Activated B cell treated with CpG ODN at 0.5 μM for 24 hours (primary cell): ENCODE data around the gene SPAG17. TPM values are rescaled to one million over a fixed set of nuclear protein-coding genes. Genes with fewer than 3 reads are reported as not detected.

Source experiments
- ATAC-seq: fragments of 200-7000 bp; cut with Tn5 transposase; one replicate; pipeline ENCODE4 v1.10.0; 2021; ENCODE audit warnings: low read depth, mild to moderate bottlenecking, moderate library complexity
- CTCF ChIA-PET: fragments of 350-600 bp; sonication (Branson Sonifier 250); formaldehyde crosslinking; loops from one replicate; lab custom pipeline; 2021; ENCODE audit warnings: antibody characterized with exemption; lab: Charles Lee
- POLR2A ChIA-PET: fragments of 350-600 bp; sonication (Branson Sonifier 250); formaldehyde crosslinking; loops from one replicate; lab custom pipeline; 2021; ENCODE audit warnings: antibody characterized with exemption; lab: Charles Lee
- DNase-seq: peaks from one replicate; pipeline ENCODE4 v3.0.0; 2022
- H3K27ac Mint-ChIP-seq: one replicate; pipeline ENCODE4 v1.8.0; 2020; ENCODE audit warnings: mixed read lengths
- H3K27me3 Mint-ChIP-seq: one replicate; pipeline ENCODE4 v1.8.0; 2021; ENCODE audit warnings: mixed read lengths
- H3K36me3 Mint-ChIP-seq: one replicate; pipeline ENCODE4 v1.8.0; 2021; ENCODE audit warnings: low read depth, mixed read lengths
- H3K4me1 Mint-ChIP-seq: one replicate; pipeline ENCODE4 v1.8.0; 2021; ENCODE audit warnings: mixed read lengths
- H3K4me3 Mint-ChIP-seq: one replicate; pipeline ENCODE4 v1.8.0; 2020; ENCODE audit warnings: mild to moderate bottlenecking, mixed read lengths
- H3K9me3 Mint-ChIP-seq: one replicate; pipeline ENCODE4 v1.8.0; 2020; ENCODE audit warnings: mixed read lengths
- intact Hi-C: fragments of 100-400 bp; cut with micrococcal nuclease; formaldehyde crosslinking; loops from one replicate; pipeline ENCODE4 v1.15.1; 2024
- total RNA-seq: library from RNA; stranded (reverse); gene quantifications from 2 replicates; pipeline ENCODE4 v1.2.3, GENCODE V29; 2022
- TF ChIP-seq, protein P1 (sequence below): fragments of 200-600 bp; IDR thresholded peaks from one replicate; pipeline ENCODE4 v1.8.0; 2022; ENCODE audit warnings: antibody characterized with exemption, mild to moderate bottlenecking

SPAG17 gene
- total RNA-seq, 1 donor from 2014 or later = not detected

DNA sequence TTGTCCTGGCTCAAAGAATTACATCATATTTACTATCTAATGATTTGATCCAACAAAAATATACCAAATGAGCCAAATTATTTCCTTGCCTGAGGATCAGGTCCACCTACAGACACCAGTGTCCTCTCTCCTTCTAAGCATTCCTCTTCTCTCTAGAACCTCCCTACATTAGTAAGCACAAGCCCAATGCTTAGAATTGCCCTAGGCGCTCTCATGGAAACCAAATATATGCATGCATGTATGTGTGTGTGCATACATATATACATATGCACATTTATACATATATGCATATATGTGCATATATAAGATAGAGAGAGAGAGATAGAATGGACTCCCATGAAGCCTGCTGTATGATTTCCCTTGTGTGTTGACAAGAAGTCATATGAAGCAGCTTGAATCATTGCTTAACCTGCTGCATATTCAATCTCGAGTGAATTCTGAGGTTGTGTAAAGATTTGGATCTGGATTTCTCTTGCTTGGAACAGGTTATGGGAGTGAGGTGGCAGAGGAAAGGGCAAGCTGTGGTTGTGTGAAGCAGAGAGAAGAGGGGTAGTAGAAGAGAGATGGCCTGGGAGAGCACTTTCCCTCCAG, 66.1 kb downstream of the SPAG17 start:
- CTCF ChIA-PET = no interaction called here
- Mint-ChIP-seq H3K27me3 (no peaks in the 10 kb centered on the region), H3K36me3 (no peaks in the 10 kb centered on the region), H3K9me3 (no peaks in the 10 kb centered on the region), H3K4me3 (no peak overlapping the region), H3K4me1 (no peaks in the 10 kb centered on the region), H3K27ac (no peak overlapping the region)
- TF ChIP-seq, protein P1, sequence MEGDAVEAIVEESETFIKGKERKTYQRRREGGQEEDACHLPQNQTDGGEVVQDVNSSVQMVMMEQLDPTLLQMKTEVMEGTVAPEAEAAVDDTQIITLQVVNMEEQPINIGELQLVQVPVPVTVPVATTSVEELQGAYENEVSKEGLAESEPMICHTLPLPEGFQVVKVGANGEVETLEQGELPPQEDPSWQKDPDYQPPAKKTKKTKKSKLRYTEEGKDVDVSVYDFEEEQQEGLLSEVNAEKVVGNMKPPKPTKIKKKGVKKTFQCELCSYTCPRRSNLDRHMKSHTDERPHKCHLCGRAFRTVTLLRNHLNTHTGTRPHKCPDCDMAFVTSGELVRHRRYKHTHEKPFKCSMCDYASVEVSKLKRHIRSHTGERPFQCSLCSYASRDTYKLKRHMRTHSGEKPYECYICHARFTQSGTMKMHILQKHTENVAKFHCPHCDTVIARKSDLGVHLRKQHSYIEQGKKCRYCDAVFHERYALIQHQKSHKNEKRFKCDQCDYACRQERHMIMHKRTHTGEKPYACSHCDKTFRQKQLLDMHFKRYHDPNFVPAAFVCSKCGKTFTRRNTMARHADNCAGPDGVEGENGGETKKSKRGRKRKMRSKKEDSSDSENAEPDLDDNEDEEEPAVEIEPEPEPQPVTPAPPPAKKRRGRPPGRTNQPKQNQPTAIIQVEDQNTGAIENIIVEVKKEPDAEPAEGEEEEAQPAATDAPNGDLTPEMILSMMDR = no peak
- ATAC-seq = no peak
- DNase-seq = no peak
- intact Hi-C loops = no loop called here
- POLR2A ChIA-PET = no interaction called here

DNA sequence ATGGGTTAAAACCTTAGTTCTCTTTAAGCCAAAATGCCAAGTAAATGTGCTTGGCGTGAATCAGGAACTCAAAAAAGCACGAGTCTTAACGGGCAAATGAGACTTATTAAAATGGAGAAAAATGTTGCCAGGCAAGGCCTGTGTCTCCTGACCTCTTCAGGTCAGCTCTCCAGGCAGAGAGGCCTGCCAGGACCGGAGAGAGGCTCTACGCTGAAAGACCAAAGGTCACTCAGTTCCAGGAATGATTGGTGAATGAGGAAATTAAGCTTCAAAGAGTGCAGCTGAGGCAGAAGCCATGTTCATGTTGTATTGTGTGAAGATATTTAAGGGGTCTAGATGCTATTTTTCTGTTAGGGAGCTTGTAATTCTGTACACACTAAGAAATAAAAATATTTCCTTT, 66.6 kb downstream of the SPAG17 start:
- ATAC-seq (no peak), DNase-seq (no peak)
- Mint-ChIP-seq H3K36me3 (no peaks in the 10 kb centered on the region), H3K27ac (no peak overlapping the region), H3K9me3 (no peaks in the 10 kb centered on the region), H3K4me1 (no peaks in the 10 kb centered on the region), H3K4me3 (no peak overlapping the region), H3K27me3 (no peaks in the 10 kb centered on the region)
- ChIA-PET POLR2A (no interaction called here), CTCF (no interaction called here)
- TF ChIP-seq, protein P1 = no peak
- intact Hi-C loops = no loop called here

DNA sequence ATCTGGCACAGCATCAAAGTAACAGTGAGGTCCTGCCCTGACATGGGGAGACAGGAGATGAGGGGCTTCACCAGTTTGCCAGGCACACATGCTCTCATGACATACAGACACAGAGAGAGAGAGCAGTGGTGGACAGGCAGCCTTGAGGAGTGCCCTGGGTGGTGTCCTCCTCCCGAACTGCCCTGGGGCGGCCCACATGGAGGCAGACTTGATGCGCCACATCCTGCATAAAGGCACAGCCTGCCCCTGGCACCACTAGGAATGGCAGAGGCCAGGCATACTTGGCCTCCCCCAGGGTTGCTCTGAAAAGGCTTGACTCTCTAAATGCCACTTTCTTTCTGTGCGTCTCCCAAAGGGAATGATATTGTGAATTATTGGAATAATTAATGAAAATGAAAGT, 67.5 kb downstream of the SPAG17 start:
- no peak overlapping the region for H3K27ac Mint-ChIP-seq
- DNase-seq = no peak
- ATAC-seq = no peak
- H3K27me3 Mint-ChIP-seq = no peaks in the 10 kb centered on the region
- CTCF ChIA-PET = no interaction called here
- TF ChIP-seq, protein P1 = no peak
- H3K4me1 Mint-ChIP-seq = no peaks in the 10 kb centered on the region
- H3K9me3 Mint-ChIP-seq = no peaks in the 10 kb centered on the region
- H3K36me3 Mint-ChIP-seq = no peaks in the 10 kb centered on the region
- no peak overlapping the region for H3K4me3 Mint-ChIP-seq
- POLR2A ChIA-PET = no interaction called here
- intact Hi-C loops = no loop called here

DNA sequence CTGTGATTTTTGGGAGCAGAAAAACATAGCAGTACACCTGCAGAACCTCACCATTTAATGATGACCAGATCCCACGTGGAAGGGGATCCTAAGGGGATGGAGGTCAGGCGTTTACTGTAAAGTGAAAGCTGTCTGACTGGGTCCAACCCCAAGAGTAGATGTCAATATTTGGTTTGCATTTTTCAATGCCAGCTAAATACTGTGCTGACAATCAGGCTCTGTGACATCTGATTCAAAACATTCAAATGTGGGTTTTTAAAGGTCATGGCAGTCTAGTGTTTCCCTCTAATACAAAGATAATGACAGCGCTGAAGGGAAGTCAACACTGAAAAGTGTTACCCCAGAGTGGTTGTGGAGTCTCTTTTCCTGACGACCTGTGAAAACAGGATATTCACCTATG, 68.1 kb downstream of the SPAG17 start:
- TF ChIP-seq, protein P1 = no peak
- Mint-ChIP-seq H3K27ac (no peak overlapping the region), H3K36me3 (no peaks in the 10 kb centered on the region)

DNA sequence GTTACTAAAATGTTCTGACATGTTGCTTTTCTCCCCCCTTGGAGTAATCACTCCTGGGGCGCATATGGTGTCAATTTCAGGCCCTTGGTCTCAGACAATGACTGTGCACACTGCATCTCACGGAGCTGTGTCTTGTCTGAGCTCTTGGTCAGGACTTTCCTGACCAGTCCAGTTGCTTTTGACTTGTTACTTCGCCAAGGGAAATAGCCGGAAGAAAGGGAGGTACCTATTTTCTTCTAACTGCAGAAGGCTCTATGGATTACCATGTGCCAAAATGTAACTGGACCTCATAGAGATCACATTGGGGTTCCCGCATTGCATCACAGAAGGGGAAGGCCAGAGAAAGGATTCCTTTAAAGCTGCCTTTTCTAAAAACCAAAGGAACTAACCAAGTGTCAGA, 68.6 kb downstream of the SPAG17 start:
- ChIA-PET CTCF (no interaction called here), POLR2A (no interaction called here)
- ATAC-seq = no peak
- Mint-ChIP-seq H3K27ac (no peak overlapping the region), H3K9me3 (no peaks in the 10 kb centered on the region), H3K4me3 (no peak overlapping the region), H3K4me1 (no peaks in the 10 kb centered on the region), H3K36me3 (no peaks in the 10 kb centered on the region), H3K27me3 (no peaks in the 10 kb centered on the region)
- TF ChIP-seq, protein P1 = no peak
- DNase-seq = no peak
- intact Hi-C loops = no loop called here

More for the DNA sequence above, 68.1 kb downstream of the SPAG17 start:
- ChIA-PET POLR2A (no interaction called here), CTCF (no interaction called here)
- Mint-ChIP-seq H3K9me3 (no peaks in the 10 kb centered on the region), H3K4me1 (no peaks in the 10 kb centered on the region), H3K4me3 (no peak overlapping the region), H3K27me3 (no peaks in the 10 kb centered on the region)
- DNase-seq = no peak
- ATAC-seq = no peak
- intact Hi-C loops = no loop called here
